CD4-positive, alpha-beta T cell treated with Interleukin-15 for 4 hours (primary cell): ENCODE data around the gene KLF3.
"Not testable (repeated sequence)": the region's sequence is repeated elsewhere in the genome, so short reads cannot be mapped to it uniquely, and the experiment has no call there.

ENCODE experiments used
- DNase-seq: peaks from one replicate; pipeline ENCODE4 v3.0.0-alpha.2; 2020; ENCODE audit warnings: low spot score

KLF3 gene

GRCh38 chr4:38663801-38664705 lies at the start of gene KLF3:
TSS of gene KLF3 (plus strand) at chr4:38664199. CDS start at chr4:38680626, 16,427 bp downstream.
- DNase-seq, result peak; percentile 95

GRCh38 chr4:38614231-38614630 lies 49.8 kb upstream of the KLF3 start:
- DNase-seq, result no peak

- no peak for DNase-seq
These were observed 48.2 kb upstream of the KLF3 start for GRCh38 chr4:38615847-38616246.

- no peak for DNase-seq
These were observed 45.5 kb upstream of the KLF3 start for GRCh38 chr4:38618505-38618904.

GRCh38 chr4:38619316-38619715 lies 44.7 kb upstream of the KLF3 start:
- DNase-seq, result no peak

GRCh38 chr4:38620065-38620464 lies 43.9 kb upstream of the KLF3 start:
- DNase-seq, result no peak

GRCh38 chr4:38620527-38621027 lies 43.4 kb upstream of the KLF3 start:
- no peak for DNase-seq

- no peak for DNase-seq
These were observed 42.8 kb upstream of the KLF3 start for GRCh38 chr4:38621028-38621684.

- DNase-seq, result no peak
These were observed 42.2 kb upstream of the KLF3 start for GRCh38 chr4:38621831-38622230.

GRCh38 chr4:38622340-38622739 lies 41.7 kb upstream of the KLF3 start:
- DNase-seq, result not testable (repeated sequence)

- DNase-seq, result no peak
These were observed 40.7 kb upstream of the KLF3 start for GRCh38 chr4:38623260-38623659.

- DNase-seq, result no peak
These were observed 39.7 kb upstream of the KLF3 start for GRCh38 chr4:38624311-38624710.

- DNase-seq, result no peak
These were observed 38.5 kb upstream of the KLF3 start for GRCh38 chr4:38625508-38625907.

- DNase-seq, result not testable (repeated sequence)
These were observed 37.0 kb upstream of the KLF3 start for GRCh38 chr4:38626901-38627444.

GRCh38 chr4:38630519-38630918 lies 33.5 kb upstream of the KLF3 start:
- DNase-seq, result no peak

- DNase-seq, result no peak
These were observed 29.8 kb upstream of the KLF3 start for GRCh38 chr4:38634047-38634759.

- DNase-seq, result no peak
These were observed 24.8 kb upstream of the KLF3 start for GRCh38 chr4:38639242-38639641.

- DNase-seq, result no peak
These were observed 22.2 kb upstream of the KLF3 start for GRCh38 chr4:38641811-38642210.

GRCh38 chr4:38644201-38644600 lies 19.8 kb upstream of the KLF3 start:
- no peak for DNase-seq

- no peak for DNase-seq
These were observed 16.7 kb upstream of the KLF3 start for GRCh38 chr4:38647101-38647819.

GRCh38 chr4:38650133-38650532 lies 13.9 kb upstream of the KLF3 start:
- DNase-seq, result no peak

GRCh38 chr4:38654273-38654672 lies 9.7 kb upstream of the KLF3 start:
- peak; percentile 78 for DNase-seq
